Renal cortical epithelial cell (primary cell): ENCODE measurements around the gene RBM23. TPM values are rescaled to one million over a fixed set of nuclear protein-coding genes. Genes with fewer than 3 reads are reported as not detected.
A peak's percentile ranks its signal among the peaks of the same experiment; 100 is the strongest.
"Not testable (repeated sequence)": the region's sequence is repeated elsewhere in the genome, so short reads cannot be mapped to it uniquely, and the experiment has no call there.

Experiments
- DNase-seq: peaks from one replicate; pipeline ENCODE4 v3.0.0-alpha.2; 2011; ENCODE audit warnings: low read depth
- total RNA-seq: library from RNA; depleted of rRNA; stranded (reverse); fragments of >200 nt; gene quantifications from 2 replicates; pipeline ENCODE4 v1.2.3, GENCODE V29; 2014

RBM23 gene
- total RNA-seq, result 127 and 148 TPM in 2 replicates

- peak; percentile 100 for DNase-seq
Observed at GRCh38 chr14:22918804-22919600, at the start of gene RBM23. Gene RBM23 (minus strand): TSS chr14:22919149.

GRCh38 chr14:22966783-22967269 lies 47.9 kb upstream of the RBM23 start:
- DNase-seq, result no peak

GRCh38 chr14:22965916-22966782 lies 47.2 kb upstream of the RBM23 start:
- not testable (repeated sequence) for DNase-seq

- no peak for DNase-seq
Observed at GRCh38 chr14:22962061-22962676, 43.2 kb upstream of the RBM23 start.

GRCh38 chr14:22955702-22956569 lies 37.0 kb upstream of the RBM23 start:
- peak; percentile 36 for DNase-seq

- no peak for DNase-seq
Observed at GRCh38 chr14:22952418-22952817, 33.5 kb upstream of the RBM23 start.

GRCh38 chr14:22951795-22952194 lies 32.8 kb upstream of the RBM23 start:
- DNase-seq, result not testable (repeated sequence)

- DNase-seq, result no peak
Observed at GRCh38 chr14:22945642-22946041, 26.7 kb upstream of the RBM23 start.

- DNase-seq, result no peak
Observed at GRCh38 chr14:22939684-22940083, 20.7 kb upstream of the RBM23 start.

GRCh38 chr14:22935156-22935555 lies 16.2 kb upstream of the RBM23 start:
- DNase-seq, result no peak

- DNase-seq, result no peak
Observed at GRCh38 chr14:22932146-22932545, 13.2 kb upstream of the RBM23 start.

GRCh38 chr14:22929961-22930364 lies 11.0 kb upstream of the RBM23 start:
- DNase-seq, result peak; percentile 74

- peak; percentile 99 for DNase-seq
Observed at GRCh38 chr14:22929104-22929960, 10.4 kb upstream of the RBM23 start, which contains the start of gene PRMT5. Gene PRMT5 (minus strand): TSS chr14:22929376. CDS start chr14:22929361, 15 bp downstream.

GRCh38 chr14:22928237-22929103 lies 9.5 kb upstream of the RBM23 start:
- DNase-seq, result no peak

- peak; percentile 25 for DNase-seq
Observed at GRCh38 chr14:22926316-22926715, 7.4 kb upstream of the RBM23 start.

- no peak for DNase-seq
Observed at GRCh38 chr14:22925513-22925912, 6.6 kb upstream of the RBM23 start.

- no peak for DNase-seq
Observed at GRCh38 chr14:22923746-22924145, 4.8 kb upstream of the RBM23 start.

GRCh38 chr14:22922294-22922693 lies 3.3 kb upstream of the RBM23 start:
- no peak for DNase-seq

- DNase-seq, result no peak
Observed at GRCh38 chr14:22920697-22921096, 1.7 kb upstream of the RBM23 start.
